Measurements from ENCODE around the gene RHOXF1.
"Not testable (repeated sequence)": the region's sequence is repeated elsewhere in the genome, so short reads cannot be mapped to it uniquely, and the experiment has no call there.

The RHOXF1 gene, protein sequence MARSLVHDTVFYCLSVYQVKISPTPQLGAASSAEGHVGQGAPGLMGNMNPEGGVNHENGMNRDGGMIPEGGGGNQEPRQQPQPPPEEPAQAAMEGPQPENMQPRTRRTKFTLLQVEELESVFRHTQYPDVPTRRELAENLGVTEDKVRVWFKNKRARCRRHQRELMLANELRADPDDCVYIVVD

GRCh38 chrX:120115438-120115963, at the start of gene RHOXF1:
Gene RHOXF1 (minus strand): TSS chrX:120115913. CDS start chrX:120115862, 51 bp downstream.
- no peak for DNase-seq

DNA sequence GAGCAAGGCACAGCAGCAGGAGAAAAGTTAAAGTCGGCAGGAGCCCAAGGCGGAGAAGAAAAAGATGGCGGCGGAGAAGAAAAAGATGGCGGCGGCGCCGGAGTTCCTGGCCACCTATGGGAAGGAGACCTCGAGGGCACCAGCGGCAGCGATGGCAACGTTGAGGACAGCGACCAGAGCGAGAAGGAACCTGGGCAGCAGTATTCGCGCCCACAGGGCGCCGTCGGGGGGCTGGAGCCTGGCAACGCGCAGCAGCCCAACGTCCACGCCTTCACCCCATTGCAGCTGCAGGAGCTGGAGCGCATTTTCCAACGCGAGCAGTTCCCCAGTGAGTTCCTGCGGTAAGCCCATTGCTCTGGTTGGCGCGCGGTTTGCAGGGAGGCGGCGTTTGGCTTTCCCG, 43.4 kb upstream of the RHOXF1 start:
- DNase-seq = not testable (repeated sequence)

DNA sequence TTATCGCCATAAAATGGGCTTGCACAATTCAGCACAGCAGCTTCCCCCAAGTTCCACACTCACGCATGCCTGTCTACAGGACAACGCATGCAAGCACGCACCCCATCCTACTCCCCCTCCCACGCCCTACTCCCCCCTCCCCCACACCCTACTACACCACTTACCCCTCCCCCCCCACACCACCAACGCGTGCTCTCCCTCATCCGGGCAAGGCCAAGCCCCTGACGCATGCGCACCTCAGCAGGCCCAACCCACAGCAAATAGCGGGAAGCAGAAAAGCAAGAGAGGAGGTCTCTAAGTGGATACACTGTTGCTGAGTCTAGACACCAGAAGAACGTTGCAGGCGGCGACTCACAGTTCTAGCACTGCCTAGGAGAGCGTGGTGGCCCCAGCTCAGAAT, 42.6 kb upstream of the RHOXF1 start, which contains the start of gene RHOXF2:
Gene RHOXF2 (plus strand): TSS at position 301 of the 400 bp plus-strand sequence. CDS start 138 bp downstream, outside the sequence.
- DNase-seq = not testable (repeated sequence)

DNA sequence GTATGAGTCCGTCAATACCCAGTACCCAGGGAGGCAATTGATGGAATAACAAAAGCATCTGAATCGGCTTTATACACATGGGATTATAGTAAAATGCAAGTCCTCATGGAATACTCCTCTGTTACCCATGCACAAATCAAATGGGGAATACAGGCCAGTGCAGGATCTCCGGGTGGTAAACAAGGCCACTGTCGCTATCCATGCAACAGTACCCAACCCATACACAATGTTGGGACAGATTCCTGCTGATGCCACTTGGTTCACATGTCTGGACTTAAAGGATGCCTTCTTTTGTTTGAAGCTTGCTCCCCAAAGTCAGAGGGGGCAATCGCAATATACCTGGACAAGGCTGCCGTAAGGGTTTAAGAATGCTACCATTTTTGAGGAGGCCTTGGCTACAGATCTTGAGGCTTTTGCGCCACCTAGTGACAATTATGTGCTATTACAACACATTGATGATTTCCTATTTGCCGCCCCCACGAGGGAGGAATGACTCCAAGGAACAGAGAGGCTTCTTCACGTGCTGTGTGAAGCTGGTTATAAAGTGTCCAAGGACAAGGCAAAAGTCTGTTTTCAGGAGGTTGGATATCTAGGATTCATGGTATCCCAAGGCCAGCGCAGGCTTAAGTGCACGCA, 34.5 kb upstream of the RHOXF1 start:
- not testable (repeated sequence) for DNase-seq

- no peak for DNase-seq
Observed at GRCh38 chrX:120147537-120147936, 31.8 kb upstream of the RHOXF1 start.

DNA sequence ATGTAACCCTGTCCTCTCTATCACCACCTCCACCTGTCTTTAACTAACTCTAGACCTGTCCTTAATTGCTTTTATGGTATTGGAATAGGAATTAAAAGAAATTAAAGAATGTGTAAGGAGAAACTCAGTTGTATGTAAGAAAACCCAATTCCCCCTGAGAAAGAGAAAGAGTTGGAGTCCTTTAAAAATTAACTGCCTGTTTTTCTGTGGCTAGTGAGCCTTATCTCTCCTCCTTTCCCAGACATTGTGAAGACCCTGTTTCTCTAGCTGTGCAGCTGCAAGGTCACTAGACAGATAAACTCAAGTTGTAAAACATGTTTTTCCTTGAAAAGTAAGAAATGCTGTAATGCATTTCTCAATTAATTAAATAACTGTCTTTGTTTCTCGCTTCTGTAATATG, 30.6 kb upstream of the RHOXF1 start:
- DNase-seq = not testable (repeated sequence)

DNA sequence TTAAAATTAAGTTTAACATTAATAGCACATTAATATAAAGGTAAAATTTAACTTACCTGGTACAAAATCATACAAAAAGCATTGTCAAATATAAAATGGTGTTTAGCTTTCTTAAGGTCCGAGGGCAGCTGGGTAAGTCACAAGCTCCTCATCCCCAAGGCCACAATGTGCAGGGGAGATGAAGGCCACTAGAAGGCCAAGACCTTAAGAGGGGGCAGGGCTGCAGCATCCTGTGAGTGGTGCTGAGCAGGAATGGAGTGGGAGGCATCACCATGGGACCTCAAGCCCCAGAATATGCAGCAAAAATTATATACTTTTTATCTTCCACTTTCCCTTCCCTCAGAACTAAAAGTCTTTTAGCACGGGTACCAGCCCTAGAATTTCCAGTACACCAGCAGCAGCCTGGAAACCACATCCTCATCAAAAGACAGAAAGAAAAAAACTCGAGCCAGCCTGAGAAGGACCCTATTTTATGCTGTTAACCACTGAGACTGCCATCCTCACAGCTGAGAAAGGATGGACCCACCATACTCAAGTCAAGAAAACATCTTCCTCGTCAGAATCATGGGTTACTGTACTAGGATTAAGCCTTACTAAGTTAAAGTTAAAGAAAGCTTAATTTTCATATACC, 29.7 kb upstream of the RHOXF1 start:
- no peak for DNase-seq

GRCh38 chrX:120144178-120144844, 28.6 kb upstream of the RHOXF1 start:
- peak in 1 of 2 experiments; percentile 5 for DNase-seq

DNA sequence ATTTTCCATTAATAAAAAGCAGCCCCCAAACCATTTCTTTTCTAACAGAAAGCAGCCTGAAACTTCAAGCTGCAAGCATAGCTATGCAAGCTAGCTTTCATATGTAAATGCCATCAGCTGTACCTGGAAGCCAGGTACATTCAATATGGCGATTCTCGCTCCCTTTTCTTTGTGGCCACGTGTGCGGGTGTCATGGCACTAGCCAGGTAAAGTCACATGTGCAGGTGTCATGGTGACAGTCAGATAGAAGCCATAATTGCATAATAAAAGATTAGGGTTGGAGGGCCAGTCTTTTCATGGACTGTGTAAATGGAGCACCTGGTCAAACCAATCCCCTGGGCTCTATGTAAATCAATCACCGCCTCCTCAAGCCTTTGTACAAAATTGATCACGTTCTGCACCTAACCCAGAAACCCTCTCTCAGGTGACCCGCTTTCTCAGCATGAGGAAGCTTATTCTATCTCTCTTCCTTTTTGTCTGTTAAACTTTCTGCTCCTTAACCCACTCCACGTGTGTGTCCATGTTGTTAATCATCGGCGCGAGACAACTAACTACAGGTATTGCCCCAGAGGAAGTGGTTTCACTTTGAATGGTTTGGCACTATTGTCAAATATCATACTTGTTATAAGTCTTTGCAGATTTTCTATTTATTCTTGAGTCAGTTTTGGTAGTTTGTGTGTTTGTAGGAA, 24.7 kb upstream of the RHOXF1 start:
- peak; percentile 38 to 68 for DNase-seq

GRCh38 chrX:120137439-120137838, 21.7 kb upstream of the RHOXF1 start:
- no peak for DNase-seq

DNA sequence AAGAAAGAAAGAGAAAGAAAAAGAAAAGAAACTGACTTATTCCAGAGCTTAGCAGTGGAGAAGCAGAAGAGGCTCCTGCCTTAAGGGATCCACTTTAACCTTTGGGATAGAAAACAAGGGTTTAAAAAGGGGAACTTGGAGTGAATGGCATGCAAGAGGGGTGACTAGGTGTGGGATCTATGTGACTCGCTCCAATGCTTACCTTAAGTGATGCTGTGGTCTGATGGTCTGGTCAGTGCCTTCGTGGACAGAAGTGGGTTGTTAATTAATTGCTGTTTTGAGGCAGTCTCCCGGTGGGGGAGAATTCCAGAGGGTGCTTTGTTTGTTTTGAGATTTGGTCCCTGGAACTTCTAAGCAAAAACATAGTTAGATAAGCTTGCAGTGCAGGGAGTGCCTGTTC, 21.1 kb upstream of the RHOXF1 start:
- DNase-seq = no peak

DNA sequence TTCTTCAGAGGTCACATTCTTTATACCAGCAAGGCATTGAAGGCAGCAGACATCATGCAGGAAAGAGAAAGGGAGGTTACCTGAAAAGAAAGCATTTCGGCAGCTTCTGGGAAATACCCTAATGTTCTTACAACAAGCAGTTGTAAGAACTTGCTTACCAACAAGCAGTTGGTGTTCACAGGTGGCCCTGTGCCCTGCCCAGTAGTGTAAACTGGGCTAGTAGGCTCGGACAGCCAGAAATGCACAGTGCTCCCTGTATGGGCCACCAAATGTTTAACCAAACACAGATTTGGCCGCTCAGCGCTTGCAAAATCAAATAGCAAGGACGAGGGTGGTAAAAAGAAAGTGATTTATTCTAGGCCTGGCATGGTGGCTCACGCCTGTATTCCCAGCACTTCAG, 20.4 kb upstream of the RHOXF1 start:
- no peak for DNase-seq

DNA sequence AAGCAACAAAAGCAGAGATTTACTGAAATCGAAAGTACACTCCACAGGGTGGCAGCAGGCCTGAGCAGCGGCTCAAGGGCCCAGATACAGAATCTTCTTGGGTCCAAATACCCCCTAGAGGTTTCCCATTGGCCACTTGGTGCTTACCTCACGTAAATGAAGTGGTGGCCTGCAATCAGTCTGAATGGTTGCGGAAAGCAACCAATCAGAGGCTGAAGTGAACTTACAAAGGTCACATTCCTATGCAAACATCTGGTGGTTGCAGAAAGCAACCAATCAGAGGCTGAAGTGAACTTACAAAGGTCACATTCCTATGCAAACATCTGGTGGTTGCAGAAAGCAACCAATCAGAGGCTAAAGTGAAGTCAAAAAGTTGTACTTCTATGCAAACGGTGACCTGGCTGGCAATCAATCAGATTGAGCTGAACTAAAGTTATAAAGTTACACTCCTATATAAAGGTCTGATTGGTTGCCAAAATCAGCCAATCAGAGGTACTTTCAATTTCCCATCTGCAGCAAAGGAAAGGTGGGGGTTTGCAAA, 12.7 kb upstream of the RHOXF1 start:
- DNase-seq = not testable (repeated sequence)

GRCh38 chrX:120125444-120125843, 9.7 kb upstream of the RHOXF1 start:
- DNase-seq = no peak

DNA sequence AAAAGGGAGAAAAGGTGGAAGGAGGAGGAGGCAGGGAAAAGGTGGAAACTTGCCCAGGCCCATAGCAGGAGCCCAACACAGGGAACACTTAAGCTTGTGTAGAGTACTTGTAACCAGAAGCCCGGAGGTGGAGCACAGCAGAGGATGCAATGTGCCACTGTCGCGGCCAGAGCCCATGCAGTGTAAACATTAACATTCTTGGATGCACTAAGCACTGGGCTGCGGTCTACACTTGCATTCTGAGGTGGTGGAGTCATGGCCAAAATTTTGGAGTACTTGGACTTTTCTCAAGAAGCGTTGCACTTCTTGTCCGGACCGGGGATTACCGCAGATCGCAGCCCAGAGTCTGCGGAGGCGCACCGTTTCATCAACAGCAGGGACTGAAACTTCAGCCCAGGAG, 4.5 kb upstream of the RHOXF1 start:
- no peak for DNase-seq

GRCh38 chrX:120111611-120112010, 4.1 kb downstream of the RHOXF1 start:
- no peak for DNase-seq

DNA sequence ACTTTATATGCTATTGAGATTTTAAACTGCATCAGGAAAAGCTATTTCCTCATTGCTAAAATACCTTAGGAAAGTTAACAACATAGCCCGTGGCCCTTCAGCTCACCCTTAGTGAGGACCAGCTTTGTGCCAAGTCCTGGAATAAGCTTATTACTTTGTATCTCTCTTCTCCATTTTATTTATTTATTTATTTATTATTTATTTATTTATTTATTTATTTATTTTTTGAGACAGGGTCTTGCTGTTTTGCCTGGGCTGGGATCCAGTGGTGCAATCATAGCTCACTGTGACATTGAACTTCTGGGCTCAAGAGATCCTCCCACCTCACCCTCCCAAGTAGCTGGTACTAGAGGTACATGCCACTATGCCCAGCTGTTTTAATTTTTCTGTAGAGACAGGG, 6.3 kb downstream of the RHOXF1 start:
- no peak for DNase-seq

DNA sequence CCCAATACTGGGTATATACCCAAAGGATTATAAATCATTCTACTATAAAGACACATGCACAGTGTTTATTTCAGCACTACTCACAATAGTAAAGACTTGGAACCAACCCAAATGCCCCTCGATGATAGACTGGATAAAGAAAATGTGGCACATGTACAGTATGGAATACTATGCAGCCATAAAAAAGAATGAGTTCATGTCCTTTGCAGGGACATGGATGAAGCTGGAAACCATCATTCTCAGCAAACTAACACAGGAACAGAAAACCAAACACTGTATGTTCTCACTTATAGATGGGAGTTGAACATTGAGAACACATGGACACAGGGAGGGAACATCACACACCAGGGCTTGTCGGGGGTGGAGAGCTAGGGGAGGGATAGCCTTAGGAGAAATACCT, 11.0 kb downstream of the RHOXF1 start:
- DNase-seq = not testable (repeated sequence)

DNA sequence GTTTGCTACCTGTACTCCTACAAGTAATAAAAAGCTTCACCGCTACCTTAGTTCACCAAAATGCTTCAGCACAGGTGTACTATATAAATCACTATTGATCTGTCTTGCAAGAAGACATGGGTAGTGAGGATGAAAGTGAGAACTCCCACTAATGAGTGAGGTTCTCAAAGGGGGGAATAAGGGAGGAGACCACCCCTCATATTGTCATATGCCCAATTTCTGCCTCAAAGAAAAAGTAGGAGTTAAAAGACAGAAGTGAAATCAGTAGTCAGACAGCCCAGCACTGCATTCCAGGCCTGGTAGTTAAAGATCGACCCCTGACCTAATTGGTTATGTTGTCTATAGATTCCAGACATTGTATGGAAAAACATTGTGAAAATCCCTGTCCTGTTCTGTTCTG, 14.7 kb downstream of the RHOXF1 start:
- not testable (repeated sequence) for DNase-seq

- DNase-seq = no peak
Observed at GRCh38 chrX:120090208-120090607, 25.5 kb downstream of the RHOXF1 start.

DNA sequence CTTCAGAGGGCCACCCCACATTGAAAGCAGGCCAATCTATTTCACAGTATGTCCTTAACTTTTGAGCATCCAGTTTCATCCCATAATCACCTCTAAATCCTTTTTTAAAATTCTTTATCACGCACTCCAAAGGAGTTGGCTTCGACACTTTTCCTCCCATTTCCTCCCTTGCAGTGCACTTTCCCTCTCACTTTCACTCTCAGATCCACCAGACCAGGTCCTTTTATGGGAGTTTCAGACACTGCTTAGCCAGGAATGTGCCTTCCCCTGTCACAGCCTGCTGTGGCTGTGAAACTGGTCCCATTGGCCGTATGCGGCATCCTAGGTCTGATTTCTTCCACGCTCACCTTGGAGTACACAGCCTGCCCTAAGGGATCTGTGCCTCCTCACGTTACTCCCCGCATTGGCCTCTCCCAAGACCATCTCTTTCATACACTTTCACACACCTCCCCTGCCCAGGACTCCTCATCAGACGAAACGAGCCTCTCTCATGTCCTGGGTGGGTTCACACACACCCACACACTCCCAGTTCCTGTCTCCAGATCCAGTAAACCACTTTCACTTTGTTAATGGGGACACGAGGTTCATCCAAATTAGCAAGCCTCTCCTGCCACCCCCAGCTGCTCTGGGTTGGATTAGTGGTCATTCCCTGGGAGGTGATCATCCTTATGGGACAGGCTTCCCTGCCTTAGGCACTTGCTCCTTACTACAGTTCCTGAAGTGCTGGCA, 28.3 kb downstream of the RHOXF1 start:
- DNase-seq = no peak
